T-helper 17 cell (primary cell): ENCODE data around the gene FUT8. TPM values are rescaled to one million over a fixed set of nuclear protein-coding genes. Genes with fewer than 3 reads are reported as not detected.

Experiments
- ATAC-seq: fragments of 150-1000 bp; cut with Tn5 transposase; 2 replicates; pipeline ENCODE4 v1.10.0; 2021; ENCODE audit warnings: mild to moderate bottlenecking, moderate library complexity
- DNase-seq, 3 donors: peaks; one replicate each; pipeline versions ENCODE4 v3.0.0 to v3.0.0-alpha.2; 2020 to 2021
- H3K9me3 ChIP-seq: one replicate; pipeline ENCODE4 v1.7.0; 2013; ENCODE audit warnings: low read length, mild to moderate bottlenecking; ENCODE audit not compliant: control insufficient read depth, poor library complexity, severe bottlenecking
- H3K27ac Mint-ChIP-seq: one replicate; pipeline ENCODE4 v1.8.0; 2022; ENCODE audit warnings: mild to moderate bottlenecking, moderate library complexity, mixed read lengths
- H3K27me3 Mint-ChIP-seq: one replicate; pipeline ENCODE4 v1.8.0; 2022; ENCODE audit warnings: mixed read lengths
- H3K36me3 Mint-ChIP-seq: one replicate; pipeline ENCODE4 v1.8.0; 2022; ENCODE audit warnings: low read depth, mixed read lengths
- H3K4me1 Mint-ChIP-seq: one replicate; pipeline ENCODE4 v1.8.0; 2022; ENCODE audit warnings: mild to moderate bottlenecking, mixed read lengths
- H3K4me3 Mint-ChIP-seq: one replicate; pipeline ENCODE4 v1.8.0; 2022; ENCODE audit warnings: mild to moderate bottlenecking, moderate library complexity, mixed read lengths
- total RNA-seq, 4 donors: library from RNA in 2 of 4; stranded (reverse) in 2 of 4; gene quantifications; one replicate each; pipeline ENCODE4 v1.2.3 and lab custom pipeline; 2022 to 2026

Gene FUT8
- total RNA-seq, 2 donors from 2014 or later, result 45.5 to 51.3 TPM

- H3K36me3 Mint-ChIP-seq, result peaks cover 5% of the 10 kb centered on the region
- ATAC-seq, result no peak
- no peak for DNase-seq
- no peaks in the 10 kb centered on the region for H3K9me3 ChIP-seq
- H3K4me3 Mint-ChIP-seq, result no peak overlapping the region
- H3K4me1 Mint-ChIP-seq, result peaks cover 26% of the 10 kb centered on the region
- H3K27me3 Mint-ChIP-seq, result no peaks in the 10 kb centered on the region
- H3K27ac Mint-ChIP-seq, result no peak overlapping the region
Observed at GRCh38 chr14:65492266-65492665, 79.7 kb downstream of the FUT8 start.

GRCh38 chr14:65495196-65495595, 82.7 kb downstream of the FUT8 start:
- DNase-seq (no peak), ATAC-seq (no peak)
- H3K4me1 Mint-ChIP-seq, result peaks cover 22% of the 10 kb centered on the region
- no peak overlapping the region for H3K27ac Mint-ChIP-seq
- H3K4me3 Mint-ChIP-seq, result no peak overlapping the region
- H3K36me3 Mint-ChIP-seq, result peaks cover 3% of the 10 kb centered on the region
- no peaks in the 10 kb centered on the region for H3K9me3 ChIP-seq
- no peaks in the 10 kb centered on the region for H3K27me3 Mint-ChIP-seq

- no peak overlapping the region for H3K4me3 Mint-ChIP-seq
- ATAC-seq, result no peak
- H3K4me1 Mint-ChIP-seq, result peaks cover 25% of the 10 kb centered on the region
- H3K9me3 ChIP-seq, result no peaks in the 10 kb centered on the region
- peaks cover 3% of the 10 kb centered on the region for H3K36me3 Mint-ChIP-seq
- H3K27ac Mint-ChIP-seq, result no peak overlapping the region
- DNase-seq, result no peak
- no peaks in the 10 kb centered on the region for H3K27me3 Mint-ChIP-seq
Observed at GRCh38 chr14:65496178-65496993, 83.9 kb downstream of the FUT8 start.

DNA sequence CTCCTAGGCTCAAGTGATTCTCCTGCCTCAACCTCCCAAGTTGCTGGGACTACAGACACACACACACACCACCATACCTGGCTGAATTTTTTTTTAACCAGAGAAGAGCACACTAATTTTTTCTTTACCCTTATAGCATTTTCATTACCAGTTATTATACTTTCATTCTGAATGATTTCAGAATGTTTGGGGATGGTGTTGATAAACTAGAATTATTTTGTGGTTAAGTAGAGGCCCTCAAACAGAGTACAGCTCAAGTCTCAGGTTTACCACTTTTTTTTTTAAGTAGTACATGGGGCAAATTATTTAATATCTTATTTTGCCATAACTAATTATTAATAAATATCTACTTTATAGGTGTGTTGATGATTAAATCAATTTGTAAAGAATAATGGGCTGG, 86.6 kb downstream of the FUT8 start:
- peaks cover 30% of the 10 kb centered on the region for H3K4me1 Mint-ChIP-seq
- no peaks in the 10 kb centered on the region for H3K27me3 Mint-ChIP-seq
- no peak overlapping the region for H3K27ac Mint-ChIP-seq
- DNase-seq, result no peak
- H3K9me3 ChIP-seq, result no peaks in the 10 kb centered on the region
- no peak overlapping the region for H3K4me3 Mint-ChIP-seq
- peaks cover 3% of the 10 kb centered on the region for H3K36me3 Mint-ChIP-seq
- ATAC-seq, result no peak

- Mint-ChIP-seq H3K27ac (no peak overlapping the region), H3K4me3 (no peak overlapping the region), H3K4me1 (peaks cover 32% of the 10 kb centered on the region), H3K27me3 (no peaks in the 10 kb centered on the region), H3K36me3 (peaks cover 3% of the 10 kb centered on the region)
- no peak for DNase-seq
- ATAC-seq, result no peak
- no peaks in the 10 kb centered on the region for H3K9me3 ChIP-seq
Observed at GRCh38 chr14:65500075-65500474, 87.5 kb downstream of the FUT8 start.

GRCh38 chr14:65501328-65501727, 88.8 kb downstream of the FUT8 start:
- H3K4me1 Mint-ChIP-seq, result peaks cover 32% of the 10 kb centered on the region
- no peak overlapping the region for H3K4me3 Mint-ChIP-seq
- H3K27ac Mint-ChIP-seq, result no peak overlapping the region
- DNase-seq (no peak), ATAC-seq (no peak)
- H3K27me3 Mint-ChIP-seq, result no peaks in the 10 kb centered on the region
- H3K9me3 ChIP-seq, result no peaks in the 10 kb centered on the region
- peaks cover 2% of the 10 kb centered on the region for H3K36me3 Mint-ChIP-seq

GRCh38 chr14:65502676-65503124, 90.2 kb downstream of the FUT8 start:
- DNase-seq (no peak), ATAC-seq (no peak)
- no peaks in the 10 kb centered on the region for H3K9me3 ChIP-seq
- Mint-ChIP-seq H3K27me3 (no peaks in the 10 kb centered on the region), H3K27ac (no peak overlapping the region), H3K4me3 (no peak overlapping the region), H3K36me3 (no peaks in the 10 kb centered on the region), H3K4me1 (peaks cover 30% of the 10 kb centered on the region)

DNA sequence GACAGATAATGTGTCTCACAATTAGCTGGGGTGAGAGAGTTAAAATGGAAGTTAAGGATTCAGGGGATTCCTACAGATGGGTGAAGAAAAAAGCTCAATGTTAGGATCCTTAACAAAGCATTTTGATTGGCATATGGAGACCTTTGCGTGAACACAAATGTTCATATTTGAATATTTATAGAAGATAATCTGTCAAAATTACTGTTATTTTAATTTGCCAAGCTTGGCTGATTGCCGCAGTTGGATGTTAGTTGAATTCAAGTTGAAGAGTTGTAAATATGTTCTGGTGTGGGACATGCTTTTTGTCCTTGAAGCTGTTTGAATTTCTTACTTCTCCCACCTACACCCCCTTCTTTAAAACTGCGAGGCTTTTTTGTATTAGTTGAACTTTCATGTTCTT, 91.2 kb downstream of the FUT8 start:
- H3K36me3 Mint-ChIP-seq, result peaks cover 2% of the 10 kb centered on the region
- H3K27me3 Mint-ChIP-seq, result no peaks in the 10 kb centered on the region
- peaks cover 24% of the 10 kb centered on the region for H3K4me1 Mint-ChIP-seq
- peak overlapping the region; percentile 12 for H3K27ac Mint-ChIP-seq
- H3K9me3 ChIP-seq, result no peaks in the 10 kb centered on the region
- DNase-seq, result no peak
- no peak for ATAC-seq
- no peak overlapping the region for H3K4me3 Mint-ChIP-seq

GRCh38 chr14:65506801-65507200, 94.3 kb downstream of the FUT8 start:
- no peak for ATAC-seq
- Mint-ChIP-seq H3K27me3 (no peaks in the 10 kb centered on the region), H3K4me1 (peaks cover 20% of the 10 kb centered on the region), H3K36me3 (peaks cover 3% of the 10 kb centered on the region), H3K4me3 (no peak overlapping the region), H3K27ac (no peak overlapping the region)
- DNase-seq, result no peak
- no peaks in the 10 kb centered on the region for H3K9me3 ChIP-seq

DNA sequence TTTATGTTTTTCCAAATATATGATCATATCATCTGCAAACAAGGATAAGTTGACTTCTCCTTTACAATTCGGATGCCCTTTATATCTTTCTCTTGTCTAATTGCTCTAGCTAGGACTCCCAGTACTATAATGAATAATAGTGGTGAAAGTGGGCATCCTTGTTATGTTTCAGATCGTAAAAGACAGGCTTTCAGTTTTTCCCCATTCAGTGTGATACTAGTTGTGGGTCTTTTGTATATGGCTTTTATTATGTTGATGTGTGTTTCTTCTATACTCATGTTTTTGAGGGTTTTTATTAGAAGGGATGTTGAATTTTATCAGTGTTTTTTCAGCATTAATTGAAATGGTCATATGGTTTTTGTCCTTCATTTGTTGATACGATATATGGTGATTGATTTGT, 97.3 kb downstream of the FUT8 start:
- no peaks in the 10 kb centered on the region for H3K27me3 Mint-ChIP-seq
- no peaks in the 10 kb centered on the region for H3K9me3 ChIP-seq
- H3K36me3 Mint-ChIP-seq, result peaks cover 3% of the 10 kb centered on the region
- no peak overlapping the region for H3K4me3 Mint-ChIP-seq
- H3K27ac Mint-ChIP-seq, result no peak overlapping the region
- DNase-seq, result no peak
- peaks cover 19% of the 10 kb centered on the region for H3K4me1 Mint-ChIP-seq
- no peak for ATAC-seq

DNA sequence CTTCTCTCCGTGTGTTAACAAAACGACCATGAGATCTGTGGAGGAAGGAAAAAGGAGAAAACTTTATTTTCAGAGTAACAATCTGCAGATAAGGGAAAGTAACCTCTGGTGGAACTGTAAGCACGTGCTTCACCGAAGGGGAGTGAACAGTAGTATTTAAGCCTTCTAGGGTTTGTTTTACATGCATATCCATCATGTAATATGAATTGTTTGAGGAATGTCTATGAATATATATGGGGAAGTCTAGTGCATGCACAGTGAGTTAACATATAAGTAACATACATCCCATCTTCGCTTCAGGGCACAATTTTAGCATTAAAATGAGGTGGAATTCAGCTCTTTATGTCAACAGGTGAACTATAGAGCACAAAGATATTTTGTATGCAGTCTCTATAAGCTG, 101.1 kb downstream of the FUT8 start:
- Mint-ChIP-seq H3K36me3 (peaks cover 2% of the 10 kb centered on the region), H3K4me3 (no peak overlapping the region), H3K27ac (no peak overlapping the region), H3K27me3 (no peaks in the 10 kb centered on the region), H3K4me1 (peaks cover 33% of the 10 kb centered on the region)
- DNase-seq (no peak), ATAC-seq (no peak)
- H3K9me3 ChIP-seq, result no peaks in the 10 kb centered on the region

GRCh38 chr14:65517635-65518542, 105.4 kb downstream of the FUT8 start:
- no peak overlapping the region for H3K27ac Mint-ChIP-seq
- no peak for DNase-seq
- no peaks in the 10 kb centered on the region for H3K36me3 Mint-ChIP-seq
- no peaks in the 10 kb centered on the region for H3K9me3 ChIP-seq
- H3K27me3 Mint-ChIP-seq, result no peaks in the 10 kb centered on the region
- no peak overlapping the region for H3K4me3 Mint-ChIP-seq
- ATAC-seq, result no peak
- H3K4me1 Mint-ChIP-seq, result peaks cover 26% of the 10 kb centered on the region

GRCh38 chr14:65528069-65528468, 115.5 kb downstream of the FUT8 start:
- Mint-ChIP-seq H3K27ac (no peak overlapping the region), H3K36me3 (peaks cover 3% of the 10 kb centered on the region), H3K27me3 (no peaks in the 10 kb centered on the region), H3K4me1 (peaks cover 4% of the 10 kb centered on the region), H3K4me3 (no peak overlapping the region)
- peaks cover 1% of the 10 kb centered on the region for H3K9me3 ChIP-seq
- DNase-seq, result no peak
- ATAC-seq, result no peak
